Endodermal cell (in vitro differentiated cells): ENCODE results near the gene DDX10. TPM values are rescaled to one million over a fixed set of nuclear protein-coding genes. Genes with fewer than 3 reads are reported as not detected.

Experiments used
- DNase-seq: peaks from one replicate; pipeline ENCODE4 v3.0.0-alpha.2; 2017
- H3K27ac ChIP-seq: 2 replicates; pipeline ENCODE4 v1.5.1; 2013; ENCODE audit warnings: mild to moderate bottlenecking, low read depth, low read length, moderate library complexity
- H3K27me3 ChIP-seq: 2 replicates; pipeline ENCODE4 v1.6.1; 2013; ENCODE audit warnings: mild to moderate bottlenecking, low read length, moderate library complexity; ENCODE audit not compliant: insufficient read depth, control insufficient read depth, poor library complexity, severe bottlenecking
- H3K36me3 ChIP-seq: 2 replicates; pipeline ENCODE4 v1.7.0; 2013; ENCODE audit warnings: mild to moderate bottlenecking, low read length, moderate library complexity; ENCODE audit not compliant: control insufficient read depth, insufficient read depth
- H3K4me1 ChIP-seq: one replicate; pipeline ENCODE4 v1.7.0; 2013; ENCODE audit warnings: low read length; ENCODE audit not compliant: control insufficient read depth, insufficient read depth
- H3K4me3 ChIP-seq: 2 replicates; pipeline ENCODE4 v1.5.1; 2013; ENCODE audit warnings: mild to moderate bottlenecking, low read length, moderate library complexity
- H3K9ac ChIP-seq: 2 replicates; pipeline ENCODE4 v1.6.1; 2013; ENCODE audit warnings: mild to moderate bottlenecking, low read length, moderate library complexity; ENCODE audit not compliant: poor library complexity, severe bottlenecking; ENCODE audit errors: extremely low read depth
- H3K9me3 ChIP-seq: 2 replicates; pipeline ENCODE4 v1.6.1; 2013; ENCODE audit warnings: mild to moderate bottlenecking, low read length, moderate library complexity; ENCODE audit not compliant: control insufficient read depth
- H3K27ac Mint-ChIP-seq: 2 replicates; pipeline ENCODE4 v1.8.0; 2020; ENCODE audit warnings: mixed read lengths
- H3K27me3 Mint-ChIP-seq: 2 replicates; pipeline ENCODE4 v1.8.0; 2021; ENCODE audit warnings: mild to moderate bottlenecking, mixed read lengths; ENCODE audit not compliant: insufficient read depth
- H3K36me3 Mint-ChIP-seq: 2 replicates; pipeline ENCODE4 v1.8.0; 2020; ENCODE audit warnings: low read depth, mixed read lengths
- H3K4me1 Mint-ChIP-seq: 2 replicates; pipeline ENCODE4 v1.8.0; 2020; ENCODE audit warnings: mixed read lengths
- H3K4me3 Mint-ChIP-seq: 2 replicates; pipeline ENCODE4 v1.8.0; 2020; ENCODE audit warnings: mild to moderate bottlenecking, moderate library complexity, mixed read lengths
- H3K9me3 Mint-ChIP-seq: 2 replicates; pipeline ENCODE4 v1.8.0; 2020; ENCODE audit warnings: mild to moderate bottlenecking, mixed read lengths
- WGBS, 2 experiments: methylation state at CpG; one replicate each; pipeline versions ENCODE4 v1.1.5 to v1.1.7; 2013; ENCODE audit warnings: missing lambda C conversion rate in 2 of 2, mixed read lengths in 1 of 2; ENCODE audit not compliant: insufficient coverage in 1 of 2, insufficient read length in 1 of 2; 5-methylcytosine and 5-hydroxymethylcytosine counted together
- total RNA-seq, 2 donors: library from RNA; stranded (reverse); fragmentation: NEBNext Ultra II Directional in 1 of 2; extraction: Animal tissue kit (Norgen Biotek cat#: 25700) in 1 of 2; gene quantifications; 2 replicates in 1 of 2; 3 replicates in 1 of 2; pipeline ENCODE4 v1.2.1, GENCODE V29; 2021
- TF ChIP-seq, protein P1 (sequence below): fragments of 200-600 bp; sonication (generic); conservative IDR thresholded peaks from 2 replicates; pipeline ENCODE4 v1.5.0; 2021; ENCODE audit warnings: antibody characterized with exemption, mild to moderate bottlenecking

DDX10 gene
- total RNA-seq, 2 donors from 2014 or later: 31.1 to 32.7 TPM

- no peak overlapping the region for H3K9ac ChIP-seq
- no peaks in the 10 kb centered on the region for H3K36me3 ChIP-seq
- Mint-ChIP-seq H3K27me3 (no peaks in the 10 kb centered on the region), H3K36me3 (no peaks in the 10 kb centered on the region), H3K9me3 (no peaks in the 10 kb centered on the region), H3K4me1 (peaks cover 24% of the 10 kb centered on the region), H3K27ac (no peak overlapping the region), H3K4me3 (no peak overlapping the region)
- peaks cover 8% of the 10 kb centered on the region for H3K4me1 ChIP-seq
- no peaks in the 10 kb centered on the region for H3K27me3 ChIP-seq
- DNase-seq: no peak
- no peak overlapping the region for H3K4me3 ChIP-seq
- H3K27ac ChIP-seq: no peak overlapping the region
- no peaks in the 10 kb centered on the region for H3K9me3 ChIP-seq
- 69 to 83% methylated on average over 2 to 5 of the region's 5 CpGs for WGBS, 2 experiments
- TF ChIP-seq, protein P1, sequence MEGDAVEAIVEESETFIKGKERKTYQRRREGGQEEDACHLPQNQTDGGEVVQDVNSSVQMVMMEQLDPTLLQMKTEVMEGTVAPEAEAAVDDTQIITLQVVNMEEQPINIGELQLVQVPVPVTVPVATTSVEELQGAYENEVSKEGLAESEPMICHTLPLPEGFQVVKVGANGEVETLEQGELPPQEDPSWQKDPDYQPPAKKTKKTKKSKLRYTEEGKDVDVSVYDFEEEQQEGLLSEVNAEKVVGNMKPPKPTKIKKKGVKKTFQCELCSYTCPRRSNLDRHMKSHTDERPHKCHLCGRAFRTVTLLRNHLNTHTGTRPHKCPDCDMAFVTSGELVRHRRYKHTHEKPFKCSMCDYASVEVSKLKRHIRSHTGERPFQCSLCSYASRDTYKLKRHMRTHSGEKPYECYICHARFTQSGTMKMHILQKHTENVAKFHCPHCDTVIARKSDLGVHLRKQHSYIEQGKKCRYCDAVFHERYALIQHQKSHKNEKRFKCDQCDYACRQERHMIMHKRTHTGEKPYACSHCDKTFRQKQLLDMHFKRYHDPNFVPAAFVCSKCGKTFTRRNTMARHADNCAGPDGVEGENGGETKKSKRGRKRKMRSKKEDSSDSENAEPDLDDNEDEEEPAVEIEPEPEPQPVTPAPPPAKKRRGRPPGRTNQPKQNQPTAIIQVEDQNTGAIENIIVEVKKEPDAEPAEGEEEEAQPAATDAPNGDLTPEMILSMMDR: no peak
These were observed 225.7 kb downstream of the DDX10 start for GRCh38 chr11:108890482-108891105.

- TF ChIP-seq, protein P1: no peak
- peaks cover 28% of the 10 kb centered on the region for H3K4me1 Mint-ChIP-seq
- no peak overlapping the region for H3K27ac Mint-ChIP-seq
- peaks cover 5% of the 10 kb centered on the region for H3K4me1 ChIP-seq
- H3K36me3 Mint-ChIP-seq: no peaks in the 10 kb centered on the region
- no peaks in the 10 kb centered on the region for H3K36me3 ChIP-seq
- no peak overlapping the region for H3K27ac ChIP-seq
- no peaks in the 10 kb centered on the region for H3K9me3 Mint-ChIP-seq
- H3K4me3 ChIP-seq: no peak overlapping the region
- no peak overlapping the region for H3K9ac ChIP-seq
- DNase-seq: no peak
- 90% methylated on average over 1 to 2 of the region's 2 CpGs for WGBS, 2 experiments
- H3K4me3 Mint-ChIP-seq: no peak overlapping the region
- no peaks in the 10 kb centered on the region for H3K9me3 ChIP-seq
- no peaks in the 10 kb centered on the region for H3K27me3 ChIP-seq
- H3K27me3 Mint-ChIP-seq: no peaks in the 10 kb centered on the region
These were observed 226.3 kb downstream of the DDX10 start for GRCh38 chr11:108891143-108891542.

- Histone ChIP-seq H3K27ac (no peak overlapping the region), H3K36me3 (no peaks in the 10 kb centered on the region), H3K4me3 (no peak overlapping the region), H3K27me3 (no peaks in the 10 kb centered on the region), H3K9me3 (peaks cover 2% of the 10 kb centered on the region), H3K9ac (no peak overlapping the region), H3K4me1 (no peaks in the 10 kb centered on the region)
- Mint-ChIP-seq H3K27ac (no peak overlapping the region), H3K4me1 (peaks cover 28% of the 10 kb centered on the region), H3K36me3 (no peaks in the 10 kb centered on the region), H3K4me3 (no peak overlapping the region), H3K27me3 (no peaks in the 10 kb centered on the region), H3K9me3 (peaks cover 2% of the 10 kb centered on the region)
- 89 to 98% methylated on average over 5 to 6 of the region's 7 CpGs for WGBS, 2 experiments
- TF ChIP-seq, protein P1: no peak
- no peak for DNase-seq
These were observed 227.1 kb downstream of the DDX10 start for GRCh38 chr11:108891909-108892511.
